Esophagus squamous epithelium (tissue), 5 donors: ENCODE measurements around the gene CADM2. TPM values are rescaled to one million over a fixed set of nuclear protein-coding genes. Genes with fewer than 3 reads are reported as not detected.

ENCODE experiments used
- DNase-seq: peaks from one replicate; lab custom pipeline; 2025; lab: John Stamatoyannopoulos, UW
- H3K27ac ChIP-seq, 4 donors: fragments of 200-600 bp; sonication (generic); one replicate each; pipeline ENCODE4 v1.5.1; 2016 to 2019; ENCODE audit warnings: mild to moderate bottlenecking in 1 of 4
- H3K27me3 ChIP-seq, 4 donors: fragments of 200-600 bp; sonication (generic); 1 replicate in 3 of 4; 2 replicates in 1 of 4; pipeline versions ENCODE4 v1.5.1 to v1.6.0; 2017 to 2021; ENCODE audit warnings: antibody characterized with exemption in 1 of 4
- H3K36me3 ChIP-seq, 3 donors: fragments of 200-600 bp; sonication (generic); one replicate each; pipeline ENCODE4 v1.5.1; 2016 to 2019
- H3K4me1 ChIP-seq, 3 donors: fragments of 200-600 bp; sonication (generic); one replicate each; pipeline ENCODE4 v1.5.1; 2017 to 2019
- H3K4me3 ChIP-seq, 4 donors: fragments of 200-600 bp; sonication (generic); 1 replicate in 3 of 4; 2 replicates in 1 of 4; pipeline ENCODE4 v1.5.1; 2016 to 2019; ENCODE audit warnings: mild to moderate bottlenecking in 2 of 4, moderate library complexity in 1 of 4
- H3K9me3 ChIP-seq, 3 donors: fragments of 200-600 bp; sonication (generic); one replicate each; pipeline ENCODE4 v1.5.1; 2016 to 2019
- POLR2A ChIP-seq, 4 donors: fragments of 450-650 bp; IDR thresholded peaks; one replicate each; pipeline ENCODE4 v1.6.1; 2017; ENCODE audit warnings: antibody characterized with exemption in 4 of 4, mild to moderate bottlenecking in 4 of 4, moderate library complexity in 3 of 4
- WGBS, 2 donors: methylation state at CpG; one replicate each; pipeline ENCODE4 v1.1.5; 2018; 5-methylcytosine and 5-hydroxymethylcytosine counted together
- intact Hi-C: fragments of 100-400 bp; cut with DNase I; formaldehyde crosslinking; loops from one replicate; pipeline ENCODE4 v1.15.0; 2022
- total RNA-seq, 4 donors: library from RNA; depleted of rRNA; stranded (reverse); fragments of >200 nt; gene quantifications; one replicate each; pipeline ENCODE4 v1.1.0, GENCODE V29; 2016
- TF ChIP-seq, protein P1 (sequence below), 6 experiments: fragments of 450-650 bp in 4 of 6; fragments of 200-600 bp in 2 of 6; sonication (generic) in 2 of 6; IDR thresholded peaks; one replicate each; pipeline ENCODE4 v1.5.1; 2016 to 2019; ENCODE audit warnings: antibody characterized with exemption in 6 of 6, mild to moderate bottlenecking in 4 of 6, moderate library complexity in 4 of 6
- donor health status: DM: yes; HTN: yes; CAD: no.

Gene CADM2
- total RNA-seq, 4 donors from 2014 or later, result 0.08 to 0.76 (median 0.34) TPM

DNA sequence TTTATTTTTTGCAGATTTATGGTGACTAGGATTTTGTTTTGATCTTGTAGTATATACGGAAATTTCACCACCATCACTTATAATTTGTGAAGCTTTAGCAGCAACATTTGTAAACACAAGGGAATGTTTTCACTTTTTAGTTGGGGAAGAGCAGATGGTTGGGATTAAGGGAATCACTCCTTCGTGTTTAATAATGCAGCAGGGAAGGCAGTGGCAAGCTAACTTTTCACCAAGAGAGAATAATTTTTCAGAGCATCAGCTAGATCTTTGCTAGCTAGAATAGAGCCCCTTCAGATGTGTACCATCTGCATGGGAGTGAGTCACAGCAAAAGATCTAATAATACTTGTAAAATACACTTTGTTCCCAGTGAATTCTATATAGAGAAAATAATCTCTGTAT lies 632.7 kb downstream of the CADM2 start:
- DNase-seq, result no peak
- 49 to 52% methylated on average over 2 of the region's 2 CpGs for WGBS, 2 donors
- intact Hi-C loops, result no loop called here
- Histone ChIP-seq H3K4me1 (no peaks in the 10 kb centered on the region), H3K4me3 (no peak overlapping the region), H3K9me3 (no peaks in the 10 kb centered on the region), H3K36me3 (no peaks in the 10 kb centered on the region), H3K27me3 (no peaks in the 10 kb centered on the region), H3K27ac (no peak overlapping the region)
- no peak for TF ChIP-seq POLR2A (IDR thresholded peaks at IDR 0.05)
- TF ChIP-seq, protein P1, sequence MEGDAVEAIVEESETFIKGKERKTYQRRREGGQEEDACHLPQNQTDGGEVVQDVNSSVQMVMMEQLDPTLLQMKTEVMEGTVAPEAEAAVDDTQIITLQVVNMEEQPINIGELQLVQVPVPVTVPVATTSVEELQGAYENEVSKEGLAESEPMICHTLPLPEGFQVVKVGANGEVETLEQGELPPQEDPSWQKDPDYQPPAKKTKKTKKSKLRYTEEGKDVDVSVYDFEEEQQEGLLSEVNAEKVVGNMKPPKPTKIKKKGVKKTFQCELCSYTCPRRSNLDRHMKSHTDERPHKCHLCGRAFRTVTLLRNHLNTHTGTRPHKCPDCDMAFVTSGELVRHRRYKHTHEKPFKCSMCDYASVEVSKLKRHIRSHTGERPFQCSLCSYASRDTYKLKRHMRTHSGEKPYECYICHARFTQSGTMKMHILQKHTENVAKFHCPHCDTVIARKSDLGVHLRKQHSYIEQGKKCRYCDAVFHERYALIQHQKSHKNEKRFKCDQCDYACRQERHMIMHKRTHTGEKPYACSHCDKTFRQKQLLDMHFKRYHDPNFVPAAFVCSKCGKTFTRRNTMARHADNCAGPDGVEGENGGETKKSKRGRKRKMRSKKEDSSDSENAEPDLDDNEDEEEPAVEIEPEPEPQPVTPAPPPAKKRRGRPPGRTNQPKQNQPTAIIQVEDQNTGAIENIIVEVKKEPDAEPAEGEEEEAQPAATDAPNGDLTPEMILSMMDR (IDR thresholded peaks at IDR 0.05), result no peak

DNA sequence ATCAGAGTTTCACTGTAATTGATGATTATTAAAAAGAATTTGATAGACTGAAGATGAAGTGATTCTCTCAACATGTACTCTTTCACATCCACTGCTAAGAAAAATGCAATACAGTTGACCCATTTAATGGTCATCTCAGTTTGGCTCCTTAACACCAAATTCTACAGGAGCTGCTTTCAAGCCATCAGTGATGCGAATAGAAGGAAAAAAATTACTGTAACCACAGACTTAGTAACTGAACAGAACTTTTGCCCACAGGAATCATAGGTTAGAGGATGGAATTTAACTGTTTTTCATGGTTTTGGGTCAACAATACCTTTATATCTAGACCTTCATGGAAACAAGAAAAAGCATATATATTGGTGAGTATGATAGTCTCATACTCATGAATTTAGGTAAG lies 633.5 kb downstream of the CADM2 start:
- Histone ChIP-seq H3K4me3 (no peak overlapping the region), H3K4me1 (no peaks in the 10 kb centered on the region), H3K27me3 (no peaks in the 10 kb centered on the region), H3K27ac (no peak overlapping the region), H3K36me3 (no peaks in the 10 kb centered on the region), H3K9me3 (no peaks in the 10 kb centered on the region)
- no peak for DNase-seq
- intact Hi-C loops, result no loop called here
- WGBS, 2 donors, result 69 to 70% methylated on average over 1 of the region's 1 CpG
- TF ChIP-seq POLR2A (IDR thresholded peaks at IDR 0.05), result no peak
- TF ChIP-seq, protein P1 (IDR thresholded peaks at IDR 0.05), result no peak

DNA sequence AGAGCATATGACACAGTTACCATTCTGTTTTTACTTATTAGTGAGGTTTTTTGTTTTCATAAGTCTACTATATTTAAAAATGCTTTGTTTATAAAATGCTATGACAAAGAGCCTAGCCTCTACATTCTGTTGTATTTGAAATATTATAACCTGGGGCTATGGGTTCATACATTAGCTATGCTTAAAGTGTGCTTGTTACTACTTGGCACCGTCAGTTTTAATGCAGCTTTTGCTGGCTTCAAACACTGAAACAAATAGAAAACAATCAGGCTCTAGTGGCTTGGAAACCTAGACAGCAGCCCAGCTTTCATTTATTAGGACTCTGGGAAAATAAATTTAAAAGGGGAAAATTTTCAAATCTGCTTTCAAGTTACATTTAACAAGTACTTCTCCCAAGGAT lies 635.9 kb downstream of the CADM2 start:
- TF ChIP-seq POLR2A (IDR thresholded peaks at IDR 0.05), result no peak
- TF ChIP-seq, protein P1 (IDR thresholded peaks at IDR 0.05), result no peak
- intact Hi-C loops, result no loop called here
- Histone ChIP-seq H3K27ac (no peak overlapping the region), H3K4me3 (no peak overlapping the region), H3K4me1 (no peaks in the 10 kb centered on the region), H3K9me3 (no peaks in the 10 kb centered on the region), H3K27me3 (no peaks in the 10 kb centered on the region), H3K36me3 (no peaks in the 10 kb centered on the region)
- WGBS, 2 donors, result 28 to 36% methylated on average over 1 of the region's 1 CpG
- DNase-seq, result no peak

GRCh38 chr3:85603378-85603777 lies 644.6 kb downstream of the CADM2 start:
- Histone ChIP-seq H3K27ac (no peak overlapping the region), H3K9me3 (no peaks in the 10 kb centered on the region), H3K4me1 (no peaks in the 10 kb centered on the region), H3K27me3 (no peaks in the 10 kb centered on the region), H3K4me3 (no peak overlapping the region), H3K36me3 (no peaks in the 10 kb centered on the region)
- no peak for TF ChIP-seq POLR2A (IDR thresholded peaks at IDR 0.05)
- TF ChIP-seq, protein P1 (IDR thresholded peaks at IDR 0.05), result no peak
- 47 to 78% methylated on average over 1 of the region's 1 CpG for WGBS, 2 donors
- intact Hi-C loops, result no loop called here
- DNase-seq, result no peak

DNA sequence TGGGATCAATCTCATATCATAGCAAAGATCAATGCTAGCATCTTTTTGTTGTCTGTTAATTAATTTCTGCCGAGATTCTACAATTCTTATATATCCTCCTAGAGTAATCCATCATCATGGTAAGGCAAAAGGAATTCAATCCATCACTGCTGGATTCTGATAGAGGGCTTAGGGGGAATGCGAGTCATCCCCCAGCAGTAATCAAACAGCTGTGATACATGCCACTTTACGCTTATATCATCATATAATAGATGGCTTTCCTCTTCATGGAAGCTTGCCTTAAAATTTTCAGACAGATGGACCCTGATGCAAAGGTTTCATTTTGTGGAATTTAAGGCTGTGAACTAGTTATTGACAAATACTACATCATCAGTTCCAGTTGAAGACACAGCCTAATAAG lies 645.9 kb downstream of the CADM2 start:
- H3K4me1 ChIP-seq, result no peaks in the 10 kb centered on the region
- no peak for DNase-seq
- no peak overlapping the region for H3K4me3 ChIP-seq
- 52 to 63% methylated on average over 3 of the region's 3 CpGs for WGBS, 2 donors
- no peak for TF ChIP-seq POLR2A (IDR thresholded peaks at IDR 0.05)
- TF ChIP-seq, protein P1 (IDR thresholded peaks at IDR 0.05), result no peak
- no peaks in the 10 kb centered on the region for H3K9me3 ChIP-seq
- intact Hi-C loops, result no loop called here
- no peaks in the 10 kb centered on the region for H3K36me3 ChIP-seq
- H3K27ac ChIP-seq, result no peak overlapping the region
- no peaks in the 10 kb centered on the region for H3K27me3 ChIP-seq
